ENCODE data around the gene GNG13.

GNG13 gene

GRCh38 chr16:772959-773358, 27.6 kb downstream of the GNG13 start:
- no peak for TF ChIP-seq REST (IDR thresholded peaks at IDR 0.05; ENCODE audit: insufficient replicate concordance, low read depth)
- no peak for TF ChIP-seq SPI1 (IDR thresholded peaks at IDR 0.05; ENCODE audit: borderline replicate concordance, low read depth)
- TF ChIP-seq, protein P1, sequence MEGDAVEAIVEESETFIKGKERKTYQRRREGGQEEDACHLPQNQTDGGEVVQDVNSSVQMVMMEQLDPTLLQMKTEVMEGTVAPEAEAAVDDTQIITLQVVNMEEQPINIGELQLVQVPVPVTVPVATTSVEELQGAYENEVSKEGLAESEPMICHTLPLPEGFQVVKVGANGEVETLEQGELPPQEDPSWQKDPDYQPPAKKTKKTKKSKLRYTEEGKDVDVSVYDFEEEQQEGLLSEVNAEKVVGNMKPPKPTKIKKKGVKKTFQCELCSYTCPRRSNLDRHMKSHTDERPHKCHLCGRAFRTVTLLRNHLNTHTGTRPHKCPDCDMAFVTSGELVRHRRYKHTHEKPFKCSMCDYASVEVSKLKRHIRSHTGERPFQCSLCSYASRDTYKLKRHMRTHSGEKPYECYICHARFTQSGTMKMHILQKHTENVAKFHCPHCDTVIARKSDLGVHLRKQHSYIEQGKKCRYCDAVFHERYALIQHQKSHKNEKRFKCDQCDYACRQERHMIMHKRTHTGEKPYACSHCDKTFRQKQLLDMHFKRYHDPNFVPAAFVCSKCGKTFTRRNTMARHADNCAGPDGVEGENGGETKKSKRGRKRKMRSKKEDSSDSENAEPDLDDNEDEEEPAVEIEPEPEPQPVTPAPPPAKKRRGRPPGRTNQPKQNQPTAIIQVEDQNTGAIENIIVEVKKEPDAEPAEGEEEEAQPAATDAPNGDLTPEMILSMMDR (IDR thresholded peaks at IDR 0.05; ENCODE audit: insufficient read depth, low read length), result no peak
- no peak for TF ChIP-seq POLR2AphosphoS5 (IDR thresholded peaks at IDR 0.05; ENCODE audit: low read depth)
- H3K4me3 ChIP-seq (replicated peaks; ENCODE audit: insufficient read depth, low read length), result no peak overlapping the region
- no peak overlapping the region for H3K27ac ChIP-seq (replicated peaks)
- no peaks in the 10 kb centered on the region for H3K27me3 ChIP-seq (ENCODE audit: insufficient read depth, poor library complexity, severe bottlenecking)
- DNase-seq (ENCODE audit: low read depth in 1 of 2, low spot score in 1 of 2), result no peak

- Histone ChIP-seq H3K27ac (replicated peaks) (no peak overlapping the region), H3K4me3 (replicated peaks; ENCODE audit: insufficient read depth, low read length) (no peak overlapping the region), H3K27me3 (ENCODE audit: insufficient read depth, poor library complexity, severe bottlenecking) (no peaks in the 10 kb centered on the region)
- TF ChIP-seq, protein P1 (IDR thresholded peaks at IDR 0.05; ENCODE audit: insufficient read depth, low read length), result no peak
- TF ChIP-seq POLR2AphosphoS5 (IDR thresholded peaks at IDR 0.05; ENCODE audit: low read depth), result no peak
- TF ChIP-seq GABPA (IDR thresholded peaks at IDR 0.05; ENCODE audit: low read depth), result no peak
- TF ChIP-seq REST (IDR thresholded peaks at IDR 0.05; ENCODE audit: insufficient replicate concordance, low read depth), result no peak
- no peak for TF ChIP-seq SPI1 (IDR thresholded peaks at IDR 0.05; ENCODE audit: borderline replicate concordance, low read depth)
- DNase-seq (ENCODE audit: low read depth in 1 of 2, low spot score in 1 of 2), result no peak
These were observed 30.1 kb downstream of the GNG13 start for GRCh38 chr16:770411-770810.

- no peak overlapping the region for H3K27ac ChIP-seq (replicated peaks)
- H3K27me3 ChIP-seq (ENCODE audit: insufficient read depth, poor library complexity, severe bottlenecking), result no peaks in the 10 kb centered on the region
- H3K4me3 ChIP-seq (replicated peaks; ENCODE audit: insufficient read depth, low read length), result no peak overlapping the region
- TF ChIP-seq, protein P1 (IDR thresholded peaks at IDR 0.05; ENCODE audit: insufficient read depth, low read length), result no peak
- no peak for TF ChIP-seq SPI1 (IDR thresholded peaks at IDR 0.05; ENCODE audit: borderline replicate concordance, low read depth)
- no peak for TF ChIP-seq POLR2AphosphoS5 (IDR thresholded peaks at IDR 0.05; ENCODE audit: low read depth)
- no peak for TF ChIP-seq GABPA (IDR thresholded peaks at IDR 0.05; ENCODE audit: low read depth)
- TF ChIP-seq REST (IDR thresholded peaks at IDR 0.05; ENCODE audit: insufficient replicate concordance, low read depth), result no peak
- no peak for DNase-seq (ENCODE audit: low read depth in 1 of 2, low spot score in 1 of 2)
These were observed 30.6 kb downstream of the GNG13 start for GRCh38 chr16:769934-770333.

All from HL-60 (cell line).